Inferior parietal cortex (tissue), 1 donor: ENCODE data around the gene RIMBP2.

ENCODE experiments used
- DNase-seq: peaks from one replicate; pipeline ENCODE4 v3.0.0-alpha.2; 2016; ENCODE audit errors: extremely low spot score

The RIMBP2 gene

GRCh38 chr12:130463818-130464670 is 252.1 kb downstream of the RIMBP2 start:
- DNase-seq = no peak

- DNase-seq = no peak
Observed at GRCh38 chr12:130463275-130463658, 252.8 kb downstream of the RIMBP2 start.

GRCh38 chr12:130462558-130463274 is 253.4 kb downstream of the RIMBP2 start:
- DNase-seq = no peak

- no peak for DNase-seq
Observed at GRCh38 chr12:130461839-130462557, 254.1 kb downstream of the RIMBP2 start.

GRCh38 chr12:130461447-130461815 is 254.7 kb downstream of the RIMBP2 start:
- no peak for DNase-seq

GRCh38 chr12:130460611-130461446 is 255.3 kb downstream of the RIMBP2 start:
- DNase-seq = no peak

- no peak for DNase-seq
Observed at GRCh38 chr12:130459916-130460315, 256.2 kb downstream of the RIMBP2 start.

- DNase-seq = no peak
Observed at GRCh38 chr12:130458341-130458740, 257.8 kb downstream of the RIMBP2 start.

GRCh38 chr12:130457215-130457614 is 258.9 kb downstream of the RIMBP2 start:
- no peak for DNase-seq

GRCh38 chr12:130456375-130457199 is 259.5 kb downstream of the RIMBP2 start:
- peak; percentile 60 for DNase-seq

GRCh38 chr12:130455161-130455560 is 260.9 kb downstream of the RIMBP2 start:
- no peak for DNase-seq

GRCh38 chr12:130454296-130454695 is 261.8 kb downstream of the RIMBP2 start:
- no peak for DNase-seq

- no peak for DNase-seq
Observed at GRCh38 chr12:130452546-130452945, 263.6 kb downstream of the RIMBP2 start.

- no peak for DNase-seq
Observed at GRCh38 chr12:130451001-130451930, 264.8 kb downstream of the RIMBP2 start.

- no peak for DNase-seq
Observed at GRCh38 chr12:130449291-130449690, 266.8 kb downstream of the RIMBP2 start.

- DNase-seq = no peak
Observed at GRCh38 chr12:130448044-130448821, 267.9 kb downstream of the RIMBP2 start.

GRCh38 chr12:130447655-130447965 is 268.5 kb downstream of the RIMBP2 start:
- no peak for DNase-seq

- no peak for DNase-seq
Observed at GRCh38 chr12:130446846-130447654, 269.0 kb downstream of the RIMBP2 start.
